Liver (tissue), 9 donors: ENCODE measurements around the gene RAB43. TPM values are rescaled to one million over a fixed set of nuclear protein-coding genes. Genes with fewer than 3 reads are reported as not detected.

Experiments used
- DNase-seq: peaks from one replicate; pipeline ENCODE4 v3.0.0-alpha.2; 2017; ENCODE audit warnings: low spot score
- H3K27ac ChIP-seq, 2 donors: one replicate each; pipeline ENCODE4 v1.7.0; 2013; ENCODE audit warnings: inconsistent platforms in 2 of 2, low read length in 2 of 2, control low read depth in 1 of 2, low read depth in 1 of 2, mild to moderate bottlenecking in 1 of 2
- H3K27me3 ChIP-seq, 4 donors: one replicate each; pipeline versions ENCODE4 v1.6.1 to v1.7.0; 2013; ENCODE audit warnings: low read length in 3 of 4, inconsistent platforms in 1 of 4, mild to moderate bottlenecking in 1 of 4, moderate library complexity in 1 of 4; ENCODE audit not compliant: control insufficient read depth in 4 of 4, insufficient read depth in 4 of 4
- H3K36me3 ChIP-seq, 4 donors: one replicate each; pipeline versions ENCODE4 v1.6.1 to v1.7.0; 2013; ENCODE audit warnings: low read length in 3 of 4, mild to moderate bottlenecking in 3 of 4, low read depth in 1 of 4, moderate library complexity in 1 of 4; ENCODE audit not compliant: control insufficient read depth in 4 of 4, insufficient read depth in 3 of 4
- H3K4me1 ChIP-seq, 4 donors: one replicate each; pipeline versions ENCODE4 v1.6.1 to v1.7.0; 2013; ENCODE audit warnings: low read length in 3 of 4, mild to moderate bottlenecking in 3 of 4, moderate library complexity in 1 of 4; ENCODE audit not compliant: control insufficient read depth in 4 of 4, insufficient read depth in 4 of 4
- H3K4me3 ChIP-seq, 3 donors: one replicate each; pipeline versions ENCODE4 v1.6.1 to v1.7.0; 2013; ENCODE audit warnings: low read length in 3 of 3, control low read depth in 1 of 3, low read depth in 1 of 3, mild to moderate bottlenecking in 1 of 3
- H3K9ac ChIP-seq, 2 donors: one replicate each; pipeline ENCODE4 v1.7.0; 2013; ENCODE audit warnings: low read length in 2 of 2, mild to moderate bottlenecking in 2 of 2, moderate library complexity in 2 of 2, control low read depth in 1 of 2, low read depth in 1 of 2
- H3K9me3 ChIP-seq, 4 donors: one replicate each; pipeline versions ENCODE4 v1.6.1 to v1.7.0; 2013; ENCODE audit warnings: low read length in 3 of 4; ENCODE audit not compliant: control insufficient read depth in 4 of 4
- ATF3 ChIP-seq: IDR thresholded peaks from 2 replicates; pipeline ENCODE4 v1.6.1; 2016; ENCODE audit warnings: antibody characterized with exemption
- CTCF ChIP-seq: fragments of 150-350 bp; IDR thresholded peaks from 2 replicates; pipeline ENCODE4 v1.5.1; 2017; ENCODE audit warnings: improper control_type of control experiment, low read depth, low read length; ENCODE audit not compliant: missing input control
- EGR1 ChIP-seq, 2 donors: IDR thresholded peaks; 2 replicates each; pipeline ENCODE4 v1.6.1; 2016 to 2018; ENCODE audit warnings: antibody characterized with exemption in 2 of 2, low read depth in 2 of 2
- FOXA1 ChIP-seq: IDR thresholded peaks from 2 replicates; pipeline ENCODE4 v1.6.1; 2016; ENCODE audit warnings: antibody characterized with exemption
- FOXA2 ChIP-seq: IDR thresholded peaks from 2 replicates; pipeline ENCODE4 v1.6.1; 2016; ENCODE audit warnings: antibody characterized with exemption
- GABPA ChIP-seq, 2 donors: IDR thresholded peaks in 1 of 2; conservative IDR thresholded peaks in 1 of 2; 2 replicates each; pipeline ENCODE4 v1.6.1; 2016; ENCODE audit warnings: antibody characterized with exemption in 2 of 2, mild to moderate bottlenecking in 1 of 2, moderate library complexity in 1 of 2
- HNF4A ChIP-seq, 2 donors: conservative IDR thresholded peaks; 2 replicates each; pipeline ENCODE4 v1.6.1; 2016; ENCODE audit warnings: antibody characterized with exemption in 2 of 2, mild to moderate bottlenecking in 2 of 2
- HNF4G ChIP-seq: IDR thresholded peaks from 2 replicates; pipeline ENCODE4 v1.6.1; 2016; ENCODE audit warnings: antibody characterized with exemption
- JUND ChIP-seq, 2 donors: IDR thresholded peaks; 2 replicates each; pipeline ENCODE4 v1.6.1; 2016; ENCODE audit warnings: antibody characterized with exemption in 2 of 2
- MAX ChIP-seq: IDR thresholded peaks from 2 replicates; pipeline ENCODE4 v1.6.1; 2016; ENCODE audit warnings: antibody characterized with exemption
- NR2F2 ChIP-seq: IDR thresholded peaks from 2 replicates; pipeline ENCODE4 v1.6.1; 2016; ENCODE audit warnings: antibody characterized with exemption
- RAD21 ChIP-seq, 2 donors: IDR thresholded peaks; 2 replicates each; pipeline ENCODE4 v1.6.1; 2016; ENCODE audit warnings: antibody characterized with exemption in 2 of 2, mild to moderate bottlenecking in 2 of 2
- REST ChIP-seq: IDR thresholded peaks from 2 replicates; pipeline ENCODE4 v1.6.1; 2016; ENCODE audit warnings: antibody characterized with exemption, mild to moderate bottlenecking
- RXRA ChIP-seq, 2 donors: IDR thresholded peaks; 2 replicates each; pipeline ENCODE4 v1.6.1; 2017 to 2018; ENCODE audit warnings: antibody characterized with exemption in 2 of 2, mild to moderate bottlenecking in 1 of 2
- SP1 ChIP-seq: IDR thresholded peaks from 2 replicates; pipeline ENCODE4 v1.6.1; 2018; ENCODE audit warnings: antibody characterized with exemption, mild to moderate bottlenecking
- TAF1 ChIP-seq: conservative IDR thresholded peaks from 2 replicates; pipeline ENCODE4 v1.6.1; 2016; ENCODE audit warnings: antibody characterized with exemption, mild to moderate bottlenecking
- ZBTB33 ChIP-seq: IDR thresholded peaks from 2 replicates; pipeline ENCODE4 v1.6.1; 2016; ENCODE audit warnings: antibody characterized with exemption
- WGBS: extraction: QIAGEN DNeasy Blood & Tissue Kit; methylation state at CpG from one replicate; pipeline ENCODE4 v1.1.7; 2013; 5-methylcytosine and 5-hydroxymethylcytosine counted together
- polyA plus RNA-seq, 2 donors: library from polyadenylated mRNA; stranded (reverse) in 1 of 2; unstranded in 1 of 2; fragments of 200-250 nt in 1 of 2; fragments of >200 nt in 1 of 2; fragmentation: Nextera tagmentation in 1 of 2; extraction: Ambion mirVana in 1 of 2; gene quantifications; one replicate each; pipeline versions ENCODE4 v1.2.1 to v1.2.3, GENCODE V29; 2013 to 2015
- total RNA-seq, 2 donors: library from RNA; depleted of rRNA; stranded (reverse); fragments of >200 nt; gene quantifications; one replicate each; pipeline ENCODE4 v1.2.3, GENCODE V29; 2014
- donor health status: healthy.
- donor health status: healthy.
- donor health status: healthy.
- donor health status: healthy.
- donor health status: healthy.

RAB43 gene
- total and polyA plus RNA-seq, 4 donors, result 13.4 to 58.1 (median 26.5) TPM

- Histone ChIP-seq H3K4me1 (peaks cover 0 to 7% (median 4%) of the 10 kb centered on the region in 4 donors), H3K27me3 (no peaks in the 10 kb centered on the region), H3K9me3 (no peaks in the 10 kb centered on the region), H3K27ac (no peak overlapping the region), H3K36me3 (no peaks in the 10 kb centered on the region), H3K4me3 (no peak overlapping the region), H3K9ac (no peak overlapping the region)
- no peak for DNase-seq
- no peak for TF ChIP-seq SP1
- no peak for TF ChIP-seq FOXA1
- TF ChIP-seq HNF4G, result no peak
- TF ChIP-seq ATF3, result no peak
- TF ChIP-seq RAD21 (IDR thresholded peaks at IDR 0.05), result no peak
- no peak for TF ChIP-seq CTCF
- no peak for TF ChIP-seq JUND (IDR thresholded peaks at IDR 0.05)
- no peak for TF ChIP-seq GABPA (IDR thresholded peaks at IDR 0.05 in 1 of 2, conservative IDR thresholded peaks at IDR 0.05 in 1 of 2)
- no peak for TF ChIP-seq HNF4A (conservative IDR thresholded peaks at IDR 0.05)
- TF ChIP-seq EGR1 (IDR thresholded peaks at IDR 0.05; ENCODE audit: low read depth in 2 of 2), result no peak
- no peak for TF ChIP-seq RXRA (IDR thresholded peaks at IDR 0.05)
- no peak for TF ChIP-seq MAX
- TF ChIP-seq NR2F2, result no peak
- no peak for TF ChIP-seq FOXA2
- TF ChIP-seq REST, result no peak
- no peak for TF ChIP-seq ZBTB33
- no peak for TF ChIP-seq TAF1
- WGBS, result 83% methylated on average over 10 of the region's 10 CpGs
Measured at GRCh38 chr3:129038121-129038855, 83.3 kb downstream of the RAB43 start.

Other genes starting within 250 kb of the RAB43 start
- 10 to 100 TPM; 29.0 to 35.8 TPM for gene ACAD9, start 242.2 kb downstream of the RAB43 start, total RNA-seq
- gene ACAD9, start 242.2 kb downstream of the RAB43 start, polyA plus RNA-seq, result 10 to 100 TPM; 18.3 to 25.3 TPM
- under 1 TPM; 0.05 to 0.25 TPM for gene CFAP92, start 127.7 kb downstream of the RAB43 start, total RNA-seq
- under 1 TPM in 1 of 2 donors, not detected in 1; 0.06 TPM for gene CFAP92, start 127.7 kb downstream of the RAB43 start, polyA plus RNA-seq
- gene EFCC1, start 120.5 kb downstream of the RAB43 start, total RNA-seq, result 1 to 10 TPM in 1 of 2 donors, under 1 TPM in 1; 0.14 to 1.0 TPM
- under 1 TPM; 0.08 to 0.33 TPM for gene EFCC1, start 120.5 kb downstream of the RAB43 start, polyA plus RNA-seq
- 10 to 100 TPM in 1 of 2 donors, not detected in 1; 12.0 TPM for gene GP9, start 61.0 kb downstream of the RAB43 start, total RNA-seq
- gene GP9, start 61.0 kb downstream of the RAB43 start, polyA plus RNA-seq, result under 1 TPM in 1 of 2 donors, not detected in 1; 0.16 TPM
- gene ISY1, start 39.3 kb upstream of the RAB43 start, total RNA-seq, result 10 to 100 TPM in 1 of 2 donors, 1 to 10 TPM in 1; 6.4 to 12.3 TPM
- 10 to 100 TPM in 1 of 2 donors, 1 to 10 TPM in 1; 8.7 to 13.2 TPM for gene ISY1, start 39.3 kb upstream of the RAB43 start, polyA plus RNA-seq
- gene CNBP, start 62.1 kb upstream of the RAB43 start, total RNA-seq, result 100 to 1,000 TPM; 162 to 245 TPM
- 100 to 1,000 TPM; 183 to 291 TPM for gene CNBP, start 62.1 kb upstream of the RAB43 start, polyA plus RNA-seq
- gene COPG1, start 127.8 kb upstream of the RAB43 start, total RNA-seq, result 100 to 1,000 TPM in 1 of 2 donors, 10 to 100 TPM in 1; 68.4 to 177 TPM
- 100 to 1,000 TPM in 1 of 2 donors, 10 to 100 TPM in 1; 49.8 to 106 TPM for gene COPG1, start 127.8 kb upstream of the RAB43 start, polyA plus RNA-seq
- gene HMCES, start 157.1 kb upstream of the RAB43 start, total RNA-seq, result 10 to 100 TPM; 13.7 to 18.2 TPM
- gene HMCES, start 157.1 kb upstream of the RAB43 start, polyA plus RNA-seq, result 10 to 100 TPM; 15.3 to 15.4 TPM